Upper lobe of left lung (tissue), 4 donors: ENCODE data around the gene GRIK1.

Source experiments
- CTCF ChIP-seq, 6 experiments: fragments of 450-650 bp in 4 of 6; fragments of 200-600 bp in 2 of 6; sonication (generic) in 2 of 6; IDR thresholded peaks; one replicate each; pipeline ENCODE4 v1.5.1; 2016 to 2019; ENCODE audit warnings: antibody characterized with exemption in 6 of 6
- EP300 ChIP-seq, 4 donors: sonication (generic); formaldehyde crosslinking; IDR thresholded peaks; one replicate each; pipeline ENCODE4 v1.5.1; 2017; ENCODE audit warnings: antibody characterized with exemption in 4 of 4, control low read depth in 2 of 4

- no peak for TF ChIP-seq CTCF (IDR thresholded peaks at IDR 0.05)
- no peak for TF ChIP-seq EP300 (IDR thresholded peaks at IDR 0.05)
Observed at GRCh38 chr21:29825345-29825744, 114.5 kb downstream of the GRIK1 start.
